HepG2 (cell line): ENCODE results near the gene HEPN1. TPM values are rescaled to one million over a fixed set of nuclear protein-coding genes. Genes with fewer than 3 reads are reported as not detected.
A peak's percentile ranks its signal among the peaks of the same experiment; 100 is the strongest.

Source experiments
- ATAC-seq: fragments of 200-7000 bp; cut with Tn5 transposase; 3 replicates; pipeline ENCODE4 v1.9.1; 2020; ENCODE audit warnings: mild to moderate bottlenecking, moderate library complexity
- BruUV-seq: library from RNA; stranded (reverse); fragments of 400-500 nt; replicated peaks from 2 replicates; lab custom pipeline; 2021; lab: Mats Ljungman, UMichigan
- CTCF ChIA-PET: fragments of 300-600 bp; formaldehyde crosslinking; extraction: SDS; loops from one replicate; lab custom pipeline; 2021; ENCODE audit warnings: low total read pairs, inconsistent platforms, low intra/inter-chr PET ratio; lab: Yijun Ruan, JAX
- POLR2A ChIA-PET: fragments of 350-600 bp; sonication (Branson Sonifier 250); formaldehyde crosslinking; loops from one replicate; lab custom pipeline; 2020; ENCODE audit warnings: antibody characterized with exemption, inconsistent platforms; lab: Yijun Ruan, JAX
- DNase-seq: peaks from one replicate; pipeline ENCODE4 v3.0.0-alpha.2; 2015; ENCODE audit warnings: low spot score
- FAIRE-seq: peaks from 3 replicates; lab custom pipeline; 2011; peaks lifted over from hg19 to GRCh38; lab: Jason Lieb, UNC
- H2AFZ ChIP-seq: one replicate; pipeline ENCODE4 v1.6.1; 2011; ENCODE audit warnings: low read length, inconsistent platforms
- H3K27ac ChIP-seq: fragments of 300-600 bp; 3 replicates; pipeline ENCODE4 v1.8.0; 2011; ENCODE audit warnings: mixed run types, mild to moderate bottlenecking, mixed read lengths, low read length, inconsistent platforms; ENCODE audit not compliant: insufficient read depth; ENCODE audit errors: extremely low read length
- H3K27me3 ChIP-seq, 2 experiments: fragments of 200-600 bp in 1 of 2; 2 replicates in 1 of 2; 3 replicates in 1 of 2; pipeline versions ENCODE4 v1.6.0 to v1.8.0; 2011; ENCODE audit warnings: low read length in 2 of 2, mild to moderate bottlenecking in 2 of 2, moderate library complexity in 2 of 2, inconsistent platforms in 1 of 2; ENCODE audit not compliant: insufficient read depth in 2 of 2, control insufficient read depth in 1 of 2
- H3K36me3 ChIP-seq, 2 experiments: fragments of 200-600 bp in 1 of 2; replicated peaks in 1 of 2; 2 replicates in 1 of 2; 3 replicates in 1 of 2; pipeline versions ENCODE4 v1.5.1 to v1.8.0; 2011; ENCODE audit warnings: low read length in 2 of 2, inconsistent platforms in 1 of 2; ENCODE audit not compliant: insufficient read depth in 2 of 2, control insufficient read depth in 1 of 2
- H3K4me1 ChIP-seq: 2 replicates; pipeline ENCODE4 v1.5.1; 2012; ENCODE audit warnings: low read length, inconsistent platforms; ENCODE audit not compliant: insufficient read depth
- H3K4me2 ChIP-seq: 2 replicates; pipeline ENCODE4 v1.6.0; 2011; ENCODE audit warnings: low read depth, low read length, inconsistent platforms
- H3K4me3 ChIP-seq, 3 experiments: fragments of 200-600 bp in 1 of 3; sonication (generic), shearing (Covaris generic) in 1 of 3; replicated peaks in 1 of 3; 2 replicates each; pipeline ENCODE4 v1.5.1; 2011 to 2016; ENCODE audit warnings: low read length in 3 of 3, inconsistent platforms in 2 of 3, low read depth in 2 of 3, mild to moderate bottlenecking in 2 of 3, control low read depth in 1 of 3, mixed read lengths in 1 of 3; ENCODE audit not compliant: insufficient read depth in 1 of 3
- H3K79me2 ChIP-seq: one replicate; pipeline ENCODE4 v1.6.1; 2011; ENCODE audit warnings: low read length, inconsistent platforms; ENCODE audit not compliant: insufficient read depth
- H3K9ac ChIP-seq: 2 replicates; pipeline ENCODE4 v1.6.0; 2011; ENCODE audit warnings: mild to moderate bottlenecking, low read depth, low read length, inconsistent platforms; ENCODE audit not compliant: insufficient read depth
- H3K9me3 ChIP-seq: 2 replicates; pipeline ENCODE4 v1.5.1; 2012; ENCODE audit warnings: mild to moderate bottlenecking, low read length
- H4K20me1 ChIP-seq: 2 replicates; pipeline ENCODE4 v1.6.0; 2011; ENCODE audit warnings: inconsistent platforms, mild to moderate bottlenecking, low read length, moderate library complexity; ENCODE audit not compliant: insufficient read depth
- CEBPG ChIP-seq: IDR thresholded peaks from 2 replicates; pipeline ENCODE4 v1.6.1; 2016
- POGZ ChIP-seq: sonication (generic); formaldehyde crosslinking; IDR thresholded peaks from 2 replicates; pipeline ENCODE4 v1.4.0; 2020; ENCODE audit warnings: mild to moderate bottlenecking, missing genetic modification reagents
- SOX5 ChIP-seq: IDR thresholded peaks from 2 replicates; pipeline ENCODE4 v1.6.1; 2016; ENCODE audit warnings: borderline replicate concordance
- ZNF572 ChIP-seq: sonication (generic); formaldehyde crosslinking; IDR thresholded peaks from 2 replicates; pipeline ENCODE4 v1.5.1; 2020; ENCODE audit warnings: mild to moderate bottlenecking, missing genetic modification reagents
- WGBS: methylation state at CpG from one replicate; pipeline ENCODE4 v1.1.6; 2017; ENCODE audit warnings: low lambda C conversion rate; 5-methylcytosine and 5-hydroxymethylcytosine counted together
- in situ Hi-C: cut with HindIII; loops from 2 replicates; pipeline ENCODE4 v1.10.0; 2017; ENCODE audit warnings: low pct_unique_long_range_greater_than_20kb; ENCODE audit not compliant: extremely low pct_ligation_motif_present
- intact Hi-C: fragments of 100-400 bp; cut with micrococcal nuclease; formaldehyde crosslinking; loops from one replicate; pipeline ENCODE4 v1.10.0; 2022; ENCODE audit not compliant: unreplicated experiment
- polyA plus RNA-seq, 8 experiments: library from polyadenylated mRNA; depleted of rRNA in 3 of 8; stranded (reverse) in 7 of 8; unstranded in 1 of 8; fragments of >200 nt; fragmentation: Illumina TruSeq in 4 of 8; extraction: Trizol in 4 of 8; gene quantifications; 2 replicates each; pipeline versions ENCODE4 v1.2.1 to v1.2.3, GENCODE V29; 2011 to 2016; ENCODE audit warnings: low read depth in 4 of 8, missing spikeins in 1 of 8, mixed read lengths in 1 of 8; ENCODE audit not compliant: insufficient read depth in 1 of 8
- total RNA-seq, 5 experiments: library from RNA; depleted of rRNA; stranded (reverse); fragments of >200 nt; fragmentation: Illumina TruSeq; extraction: Trizol; gene quantifications; 2 replicates each; pipeline ENCODE4 v1.2.3, GENCODE V29; 2016; ENCODE audit warnings: low read depth in 1 of 5
- TF ChIP-seq, protein P1 (sequence below): sonication (generic); formaldehyde crosslinking; IDR thresholded peaks from 2 replicates; pipeline ENCODE4 v1.4.0; 2020; ENCODE audit warnings: mild to moderate bottlenecking, missing genetic modification reagents
- TF ChIP-seq, protein P2 (sequence below): sonication (generic); formaldehyde crosslinking; IDR thresholded peaks from 2 replicates; pipeline ENCODE4 v1.5.0; 2020; ENCODE audit warnings: mild to moderate bottlenecking, missing genetic modification reagents
- TF ChIP-seq, protein P3 (sequence below): sonication (generic); formaldehyde crosslinking; IDR thresholded peaks from 2 replicates; pipeline ENCODE4 v1.5.0; 2020; ENCODE audit warnings: mild to moderate bottlenecking, missing genetic modification reagents, borderline replicate concordance

The HEPN1 gene
- total and polyA plus RNA-seq, 2 of the 13 experiments (the other 11 are each of a cell fraction or from before 2014, with no cell fraction given) = not detected

DNA sequence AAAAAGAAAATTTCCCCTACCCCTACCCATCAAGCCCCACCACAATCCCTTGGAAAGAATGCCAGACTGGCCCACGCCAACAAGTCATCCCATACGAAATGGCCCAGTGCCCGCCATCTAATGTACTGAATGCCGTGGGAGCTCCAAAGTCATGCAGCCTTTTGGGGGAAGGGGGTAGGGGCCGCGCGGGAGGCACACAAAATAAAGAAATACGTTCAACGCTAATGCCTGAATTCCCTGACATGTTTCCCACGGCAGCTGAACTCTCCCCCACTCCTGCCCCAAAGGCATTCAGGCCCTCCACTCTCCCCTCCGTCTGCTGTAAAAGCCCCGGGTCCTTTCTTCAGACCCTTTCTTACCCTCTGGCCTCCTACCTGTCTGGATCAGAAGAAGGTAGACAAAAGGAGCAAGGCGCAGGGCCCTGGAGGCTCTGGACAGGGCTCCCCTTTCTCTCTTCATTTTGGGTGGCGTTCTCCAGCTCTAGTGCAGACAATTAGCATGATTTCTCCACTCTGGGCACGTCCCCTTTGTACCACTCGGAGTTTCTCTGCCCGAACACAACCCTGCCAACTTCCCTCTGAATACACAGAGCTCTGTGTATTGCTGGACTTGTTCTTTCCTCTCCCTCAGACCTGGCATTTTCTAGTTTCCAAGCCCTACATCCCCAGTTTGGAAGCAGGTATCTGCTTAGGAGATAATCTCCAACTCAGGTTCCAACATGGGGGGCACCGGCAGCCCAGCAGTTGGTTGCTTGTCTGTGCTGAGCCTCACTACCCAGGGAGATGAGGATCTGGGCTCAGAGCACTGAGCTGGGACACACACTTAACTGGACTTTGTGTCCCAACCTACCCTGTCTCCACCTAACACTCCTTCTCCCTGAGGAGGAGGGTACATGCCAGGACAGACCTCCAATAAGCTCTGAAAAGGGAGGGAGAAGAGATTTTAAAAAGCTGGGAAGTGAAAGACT, 16.8 kb downstream of the HEPN1 start, which contains the start of gene HEPACAM:
Gene HEPACAM, minus strand, starts transcription at position 500 of the 967 bp plus-strand sequence. Its CDS starts 41 bp downstream, at position 459.
- Histone ChIP-seq H4K20me1 (no peaks in the 10 kb centered on the region), H3K9me3 (no peaks in the 10 kb centered on the region), H3K4me1 (peaks cover 87% of the 10 kb centered on the region), H3K79me2 (peaks cover 58% of the 10 kb centered on the region), H3K4me3 (peak within 1 kb of the TSS; percentile 69 to 84 (median 83)), H3K27me3 (no peaks in the 10 kb centered on the region; a peak in 1 of 5 replicates), H3K27ac (peak within 1 kb of the TSS; percentile 90), H2AFZ (peak within 1 kb of the TSS; percentile 57), H3K36me3 (no peaks in the 10 kb centered on the region; a peak in 2 of 5 replicates), H3K4me2 (peak within 1 kb of the TSS; percentile 98), H3K9ac (peak within 1 kb of the TSS; percentile 94)
- under 1% methylated on average over 17 of the region's 18 CpGs for WGBS
- BruUV-seq = no TSS peak
- CTCF ChIA-PET = no interaction called here
- intact Hi-C loops (loop anchor here (2.0 to 5.0 kb wide), 3 partner anchors 34 to 314 kb away; partner anchors contain the start of gene TBRG1), in situ Hi-C loops (no loop called here)
- POLR2A ChIA-PET = interaction anchor here (0.6 to 5.8 kb wide), 10 partner anchors 8 to 313 kb away, joined by 3 to 61 read pairs (median 5); partner anchors contain the start of genes CCDC15, TBRG1 and TMEM218
- FAIRE-seq (peak; percentile 40), ATAC-seq (peak; percentile 52), DNase-seq (peak; percentile 13)
- TF ChIP-seq, protein P1, sequence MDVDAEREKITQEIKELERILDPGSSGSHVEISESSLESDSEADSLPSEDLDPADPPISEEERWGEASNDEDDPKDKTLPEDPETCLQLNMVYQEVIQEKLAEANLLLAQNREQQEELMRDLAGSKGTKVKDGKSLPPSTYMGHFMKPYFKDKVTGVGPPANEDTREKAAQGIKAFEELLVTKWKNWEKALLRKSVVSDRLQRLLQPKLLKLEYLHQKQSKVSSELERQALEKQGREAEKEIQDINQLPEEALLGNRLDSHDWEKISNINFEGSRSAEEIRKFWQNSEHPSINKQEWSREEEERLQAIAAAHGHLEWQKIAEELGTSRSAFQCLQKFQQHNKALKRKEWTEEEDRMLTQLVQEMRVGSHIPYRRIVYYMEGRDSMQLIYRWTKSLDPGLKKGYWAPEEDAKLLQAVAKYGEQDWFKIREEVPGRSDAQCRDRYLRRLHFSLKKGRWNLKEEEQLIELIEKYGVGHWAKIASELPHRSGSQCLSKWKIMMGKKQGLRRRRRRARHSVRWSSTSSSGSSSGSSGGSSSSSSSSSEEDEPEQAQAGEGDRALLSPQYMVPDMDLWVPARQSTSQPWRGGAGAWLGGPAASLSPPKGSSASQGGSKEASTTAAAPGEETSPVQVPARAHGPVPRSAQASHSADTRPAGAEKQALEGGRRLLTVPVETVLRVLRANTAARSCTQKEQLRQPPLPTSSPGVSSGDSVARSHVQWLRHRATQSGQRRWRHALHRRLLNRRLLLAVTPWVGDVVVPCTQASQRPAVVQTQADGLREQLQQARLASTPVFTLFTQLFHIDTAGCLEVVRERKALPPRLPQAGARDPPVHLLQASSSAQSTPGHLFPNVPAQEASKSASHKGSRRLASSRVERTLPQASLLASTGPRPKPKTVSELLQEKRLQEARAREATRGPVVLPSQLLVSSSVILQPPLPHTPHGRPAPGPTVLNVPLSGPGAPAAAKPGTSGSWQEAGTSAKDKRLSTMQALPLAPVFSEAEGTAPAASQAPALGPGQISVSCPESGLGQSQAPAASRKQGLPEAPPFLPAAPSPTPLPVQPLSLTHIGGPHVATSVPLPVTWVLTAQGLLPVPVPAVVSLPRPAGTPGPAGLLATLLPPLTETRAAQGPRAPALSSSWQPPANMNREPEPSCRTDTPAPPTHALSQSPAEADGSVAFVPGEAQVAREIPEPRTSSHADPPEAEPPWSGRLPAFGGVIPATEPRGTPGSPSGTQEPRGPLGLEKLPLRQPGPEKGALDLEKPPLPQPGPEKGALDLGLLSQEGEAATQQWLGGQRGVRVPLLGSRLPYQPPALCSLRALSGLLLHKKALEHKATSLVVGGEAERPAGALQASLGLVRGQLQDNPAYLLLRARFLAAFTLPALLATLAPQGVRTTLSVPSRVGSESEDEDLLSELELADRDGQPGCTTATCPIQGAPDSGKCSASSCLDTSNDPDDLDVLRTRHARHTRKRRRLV (CRISPR knock-in tag) = no peak
- TF ChIP-seq ZNF572 (CRISPR knock-in tag) (0 out of 2 replicates have a peak, but pooled peaks have one; percentile 49), POGZ (no peak), SOX5 (CRISPR knock-in tag) (no peak), CEBPG (CRISPR knock-in tag) (peak; percentile 15; the same call in 1 of the 2 replicates)
- TF ChIP-seq, protein P2, sequence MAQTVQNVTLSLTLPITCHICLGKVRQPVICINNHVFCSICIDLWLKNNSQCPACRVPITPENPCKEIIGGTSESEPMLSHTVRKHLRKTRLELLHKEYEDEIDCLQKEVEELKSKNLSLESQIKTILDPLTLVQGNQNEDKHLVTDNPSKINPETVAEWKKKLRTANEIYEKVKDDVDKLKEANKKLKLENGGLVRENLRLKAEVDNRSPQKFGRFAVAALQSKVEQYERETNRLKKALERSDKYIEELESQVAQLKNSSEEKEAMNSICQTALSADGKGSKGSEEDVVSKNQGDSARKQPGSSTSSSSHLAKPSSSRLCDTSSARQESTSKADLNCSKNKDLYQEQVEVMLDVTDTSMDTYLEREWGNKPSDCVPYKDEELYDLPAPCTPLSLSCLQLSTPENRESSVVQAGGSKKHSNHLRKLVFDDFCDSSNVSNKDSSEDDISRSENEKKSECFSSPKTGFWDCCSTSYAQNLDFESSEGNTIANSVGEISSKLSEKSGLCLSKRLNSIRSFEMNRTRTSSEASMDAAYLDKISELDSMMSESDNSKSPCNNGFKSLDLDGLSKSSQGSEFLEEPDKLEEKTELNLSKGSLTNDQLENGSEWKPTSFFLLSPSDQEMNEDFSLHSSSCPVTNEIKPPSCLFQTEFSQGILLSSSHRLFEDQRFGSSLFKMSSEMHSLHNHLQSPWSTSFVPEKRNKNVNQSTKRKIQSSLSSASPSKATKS (CRISPR knock-in tag) = no peak
- TF ChIP-seq, protein P3, sequence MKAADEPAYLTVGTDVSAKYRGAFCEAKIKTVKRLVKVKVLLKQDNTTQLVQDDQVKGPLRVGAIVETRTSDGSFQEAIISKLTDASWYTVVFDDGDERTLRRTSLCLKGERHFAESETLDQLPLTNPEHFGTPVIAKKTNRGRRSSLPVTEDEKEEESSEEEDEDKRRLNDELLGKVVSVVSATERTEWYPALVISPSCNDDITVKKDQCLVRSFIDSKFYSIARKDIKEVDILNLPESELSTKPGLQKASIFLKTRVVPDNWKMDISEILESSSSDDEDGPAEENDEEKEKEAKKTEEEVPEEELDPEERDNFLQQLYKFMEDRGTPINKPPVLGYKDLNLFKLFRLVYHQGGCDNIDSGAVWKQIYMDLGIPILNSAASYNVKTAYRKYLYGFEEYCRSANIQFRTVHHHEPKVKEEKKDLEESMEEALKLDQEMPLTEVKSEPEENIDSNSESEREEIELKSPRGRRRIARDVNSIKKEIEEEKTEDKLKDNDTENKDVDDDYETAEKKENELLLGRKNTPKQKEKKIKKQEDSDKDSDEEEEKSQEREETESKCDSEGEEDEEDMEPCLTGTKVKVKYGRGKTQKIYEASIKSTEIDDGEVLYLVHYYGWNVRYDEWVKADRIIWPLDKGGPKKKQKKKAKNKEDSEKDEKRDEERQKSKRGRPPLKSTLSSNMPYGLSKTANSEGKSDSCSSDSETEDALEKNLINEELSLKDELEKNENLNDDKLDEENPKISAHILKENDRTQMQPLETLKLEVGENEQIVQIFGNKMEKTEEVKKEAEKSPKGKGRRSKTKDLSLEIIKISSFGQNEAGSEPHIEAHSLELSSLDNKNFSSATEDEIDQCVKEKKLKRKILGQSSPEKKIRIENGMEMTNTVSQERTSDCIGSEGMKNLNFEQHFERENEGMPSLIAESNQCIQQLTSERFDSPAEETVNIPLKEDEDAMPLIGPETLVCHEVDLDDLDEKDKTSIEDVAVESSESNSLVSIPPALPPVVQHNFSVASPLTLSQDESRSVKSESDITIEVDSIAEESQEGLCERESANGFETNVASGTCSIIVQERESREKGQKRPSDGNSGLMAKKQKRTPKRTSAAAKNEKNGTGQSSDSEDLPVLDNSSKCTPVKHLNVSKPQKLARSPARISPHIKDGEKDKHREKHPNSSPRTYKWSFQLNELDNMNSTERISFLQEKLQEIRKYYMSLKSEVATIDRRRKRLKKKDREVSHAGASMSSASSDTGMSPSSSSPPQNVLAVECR (CRISPR knock-in tag) = no peak
